Measurements from ENCODE around the gene DHRS7C.
"Not testable (repeated sequence)": the region's sequence is repeated elsewhere in the genome, so short reads cannot be mapped to it uniquely, and the experiment has no call there.

The DHRS7C gene

GRCh38 chr17:9810100-9810949 lies 18.9 kb upstream of the DHRS7C start:
- DNase-seq (ENCODE audit: low read depth in 2 of 2): no peak

- no peak for DNase-seq (ENCODE audit: low read depth in 2 of 2)
Observed at GRCh38 chr17:9809409-9809808, 18.0 kb upstream of the DHRS7C start.

GRCh38 chr17:9806699-9807098 lies 15.3 kb upstream of the DHRS7C start:
- no peak for DNase-seq (ENCODE audit: low read depth in 2 of 2)

DNA sequence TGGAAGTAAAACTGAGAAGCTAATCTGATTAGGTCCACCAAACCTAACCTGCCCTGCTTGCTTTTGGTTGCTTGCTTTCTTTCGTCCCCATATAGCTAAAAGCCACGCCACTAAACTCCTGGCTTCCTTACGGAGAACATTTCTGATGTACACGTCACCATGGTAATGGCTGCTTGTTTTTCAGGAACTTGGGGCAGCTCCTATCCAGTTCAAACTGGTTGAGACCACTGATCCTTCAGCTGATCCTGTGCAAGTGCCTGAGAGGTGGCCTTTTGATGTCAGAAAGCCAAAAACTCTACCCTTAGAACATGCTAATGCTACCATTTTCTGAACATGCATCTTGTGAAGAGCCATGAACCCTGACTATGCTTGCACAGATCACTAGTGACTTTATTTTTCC lies 14.4 kb upstream of the DHRS7C start:
- DNase-seq (ENCODE audit: low read depth in 2 of 2): no peak

- no peak for DNase-seq (ENCODE audit: low read depth in 2 of 2)
Observed at GRCh38 chr17:9802697-9803096, 11.3 kb upstream of the DHRS7C start.

GRCh38 chr17:9802294-9802693 lies 10.9 kb upstream of the DHRS7C start:
- DNase-seq (ENCODE audit: low read depth in 2 of 2): no peak

DNA sequence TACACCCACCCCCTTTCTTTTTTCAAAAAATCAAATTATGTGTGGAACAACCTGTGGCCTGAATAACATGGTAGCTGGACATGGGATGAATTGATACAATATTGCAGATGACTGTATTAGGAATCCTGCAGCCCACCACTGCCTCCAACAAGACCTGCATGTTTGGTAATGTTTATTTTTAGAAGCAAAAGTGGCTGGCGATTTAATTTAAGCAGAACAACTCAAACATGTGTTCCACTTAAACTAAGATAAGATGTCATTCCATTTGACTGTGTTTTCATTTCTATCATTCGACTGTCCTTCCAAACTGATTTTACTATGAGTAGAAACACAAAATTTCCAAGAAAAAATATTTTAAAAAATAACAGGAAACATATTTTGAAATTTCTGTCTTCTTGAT lies 10.1 kb upstream of the DHRS7C start:
- no peak for DNase-seq (ENCODE audit: low read depth in 2 of 2)

- DNase-seq (ENCODE audit: low read depth in 2 of 2): no peak
Observed at GRCh38 chr17:9798724-9799123, 7.3 kb upstream of the DHRS7C start.

GRCh38 chr17:9798008-9798407 lies 6.6 kb upstream of the DHRS7C start:
- no peak for DNase-seq (ENCODE audit: low read depth in 2 of 2)

GRCh38 chr17:9792181-9792840 lies 919 bp upstream of the DHRS7C start:
- DNase-seq (ENCODE audit: low read depth in 2 of 2): no peak

DNA sequence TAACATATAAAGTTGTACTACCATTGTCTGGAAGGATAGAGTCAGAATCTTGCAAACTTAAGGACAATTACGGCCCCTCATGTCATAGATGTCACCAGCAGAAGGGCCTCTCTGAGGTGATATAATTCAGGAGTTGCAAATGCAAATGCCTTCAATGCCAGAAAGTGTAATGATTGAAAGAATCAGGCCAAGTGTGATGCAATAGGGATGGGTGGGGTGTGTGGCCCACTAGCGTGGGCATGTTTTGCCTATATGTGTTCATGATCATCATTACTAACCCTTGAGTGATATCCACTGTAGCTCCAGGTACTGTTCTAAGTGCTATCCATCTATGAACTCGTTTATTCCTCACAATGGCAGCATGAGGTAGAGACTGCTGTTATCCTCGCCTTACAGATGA lies 1.1 kb downstream of the DHRS7C start:
- no peak for DNase-seq (ENCODE audit: low read depth in 2 of 2)

- DNase-seq (ENCODE audit: low read depth in 2 of 2): no peak
Observed at GRCh38 chr17:9788601-9789000, 2.8 kb downstream of the DHRS7C start.

DNA sequence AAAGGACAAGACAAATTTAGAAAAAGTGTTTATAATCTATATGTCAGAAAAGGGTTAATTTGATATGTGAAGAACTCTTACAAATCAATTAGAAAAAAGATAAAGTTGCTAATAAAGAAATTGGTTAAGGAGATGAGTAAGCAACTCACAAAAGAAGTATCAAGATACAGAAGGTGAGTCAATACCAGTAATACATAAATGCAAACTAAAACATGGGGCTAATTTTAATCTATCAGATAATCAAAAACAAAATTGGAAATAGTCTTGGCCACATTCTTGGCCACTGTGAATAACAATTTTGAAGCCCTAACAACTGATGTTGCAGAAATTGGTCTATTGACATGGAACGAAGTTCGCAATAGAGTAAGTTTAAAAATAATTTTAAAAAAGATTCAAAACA lies 6.8 kb downstream of the DHRS7C start:
- no peak for DNase-seq (ENCODE audit: low read depth in 2 of 2)

DNA sequence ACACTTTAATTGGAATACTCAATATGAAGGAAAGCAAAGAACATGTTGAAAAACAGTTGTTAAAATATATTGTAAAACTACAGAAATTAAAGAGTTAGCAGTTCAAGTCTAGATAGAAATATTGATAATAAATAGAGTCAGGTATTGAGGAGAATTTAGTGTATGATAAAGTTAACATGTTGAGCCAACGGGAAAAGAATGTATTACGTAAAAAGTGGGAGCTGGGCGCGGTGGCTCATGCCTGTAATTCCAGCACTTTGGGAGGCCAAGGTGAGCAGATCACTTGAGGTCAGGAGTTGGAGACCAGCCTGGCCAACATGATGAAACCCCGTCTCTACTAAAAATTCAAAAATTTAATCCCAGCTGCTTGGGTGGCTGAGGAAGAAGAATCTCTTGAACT lies 7.9 kb downstream of the DHRS7C start:
- DNase-seq (ENCODE audit: low read depth in 2 of 2): not testable (repeated sequence)

DNA sequence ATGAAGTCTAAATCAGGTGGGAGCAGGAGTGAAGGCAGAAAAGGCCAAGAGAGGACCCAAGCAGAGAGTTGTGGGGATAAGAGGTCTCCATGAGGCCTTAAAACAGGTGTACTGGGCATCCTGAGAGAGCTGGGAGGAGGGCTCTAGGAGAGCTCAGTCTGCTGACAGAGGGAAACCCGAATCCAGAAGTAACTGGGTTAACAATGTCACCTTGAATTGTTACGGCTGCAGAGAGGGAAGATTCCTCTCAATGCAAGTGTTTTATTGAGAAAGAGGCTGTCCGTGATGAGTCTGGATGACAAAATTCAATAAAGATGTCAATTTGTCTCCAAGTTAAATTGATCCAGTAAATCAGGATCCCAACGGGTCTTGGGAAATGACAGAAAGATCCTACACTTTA lies 8.3 kb downstream of the DHRS7C start:
- DNase-seq (ENCODE audit: low read depth in 2 of 2): no peak

DNA sequence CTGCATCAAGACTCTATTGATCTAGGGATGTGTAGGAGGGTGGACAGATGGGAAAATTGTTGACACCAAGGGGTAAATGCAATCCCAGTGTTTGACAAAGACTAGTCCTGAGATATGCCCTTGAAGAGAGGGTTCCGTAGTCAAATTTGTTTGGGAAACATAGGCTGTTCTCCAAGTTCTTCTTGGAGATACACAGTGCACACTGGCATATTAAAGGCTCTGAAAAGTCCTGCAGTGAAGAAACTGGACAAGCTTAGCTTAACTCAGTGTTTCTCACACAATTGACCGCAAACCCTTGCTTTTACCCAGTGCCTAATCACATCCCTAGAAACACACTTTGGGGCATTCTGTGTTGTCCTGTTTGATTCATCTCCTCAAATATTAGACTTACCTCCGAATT lies 10.8 kb downstream of the DHRS7C start:
- no peak for DNase-seq (ENCODE audit: low read depth in 2 of 2)

DNA sequence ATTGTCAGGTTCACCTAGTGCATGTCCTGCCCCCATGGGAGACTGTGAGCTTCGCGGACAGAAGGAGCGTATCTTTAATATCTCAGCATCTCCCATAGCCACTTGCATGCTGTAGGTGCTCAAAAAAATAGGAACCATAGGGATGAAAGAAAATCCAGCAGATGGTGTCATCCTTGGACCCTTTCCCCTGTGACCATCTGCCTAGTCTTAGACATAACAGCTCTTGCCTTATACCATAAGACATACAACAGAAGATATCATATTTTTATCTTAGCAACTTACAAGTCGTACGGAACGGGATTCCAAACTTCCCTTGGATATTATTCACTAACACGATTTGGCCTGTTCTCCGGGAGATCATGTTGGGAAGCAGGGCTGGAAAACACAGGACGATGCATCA lies 14.5 kb downstream of the DHRS7C start:
- no peak for DNase-seq (ENCODE audit: low read depth in 2 of 2)

- DNase-seq (ENCODE audit: low read depth in 2 of 2): no peak
Observed at GRCh38 chr17:9772658-9773057, 18.7 kb downstream of the DHRS7C start.

GRCh38 chr17:9771465-9771864 lies 19.9 kb downstream of the DHRS7C start:
- no peak for DNase-seq (ENCODE audit: low read depth in 2 of 2)

GRCh38 chr17:9769036-9769695 lies 22.2 kb downstream of the DHRS7C start:
- no peak for DNase-seq (ENCODE audit: low read depth in 2 of 2)

- no peak for DNase-seq (ENCODE audit: low read depth in 2 of 2)
Observed at GRCh38 chr17:9768381-9768934, 22.9 kb downstream of the DHRS7C start.

DNA sequence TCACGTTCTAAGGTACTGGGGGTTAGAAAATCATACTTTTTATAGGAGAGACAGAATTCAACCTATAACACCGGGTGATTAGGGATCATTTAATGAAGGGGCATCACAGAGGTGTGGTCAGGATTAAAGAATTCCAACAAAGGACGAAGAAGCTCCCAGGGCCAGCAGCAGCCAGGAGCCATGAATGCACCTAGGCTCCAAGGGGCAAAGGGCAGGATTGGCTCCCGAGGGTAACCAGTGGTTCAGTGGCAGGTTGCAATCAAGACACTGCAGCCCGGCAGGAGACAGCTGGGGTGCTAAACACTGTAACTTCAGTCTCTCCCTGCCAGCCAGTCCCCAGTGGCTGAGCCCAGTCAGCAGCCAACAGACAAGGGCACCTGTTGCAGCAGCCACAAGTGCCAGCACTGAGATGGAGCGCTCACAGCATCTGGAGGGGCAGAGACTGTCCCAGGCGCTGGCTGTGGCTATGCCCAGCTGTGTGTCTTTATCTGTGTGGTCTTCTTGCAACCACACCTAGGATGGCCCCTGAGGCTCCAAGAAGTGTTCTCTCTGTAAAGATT lies 23.9 kb downstream of the DHRS7C start:
- no peak for DNase-seq (ENCODE audit: low read depth in 2 of 2)
